MM.1S (cell line): Measurements from ENCODE around the gene GJC1.
"Not testable (repeated sequence)": the region's sequence is repeated elsewhere in the genome, so short reads cannot be mapped to it uniquely, and the experiment has no call there.

Experiments
- DNase-seq: peaks from one replicate; pipeline ENCODE4 v3.0.0-alpha.2; 2015
- H2AFZ ChIP-seq: fragments of 300-600 bp; sonication (generic); 2 replicates; pipeline ENCODE4 v1.6.0; 2016; ENCODE audit warnings: antibody characterized with exemption, low read length
- H3F3A ChIP-seq: fragments of 300-600 bp; sonication (generic); 2 replicates; pipeline ENCODE4 v1.6.1; 2016; ENCODE audit warnings: mild to moderate bottlenecking, antibody characterized with exemption, low read length, moderate library complexity, mixed read lengths; ENCODE audit not compliant: insufficient read depth
- H3K27ac ChIP-seq: fragments of 300-600 bp; sonication (generic); 2 replicates; pipeline ENCODE4 v1.5.1; 2016; ENCODE audit warnings: mild to moderate bottlenecking, low read length
- H3K27me3 ChIP-seq: fragments of 300-600 bp; sonication (generic); replicated peaks from 2 replicates; pipeline ENCODE4 v1.6.0; 2016; ENCODE audit warnings: low read length; ENCODE audit not compliant: insufficient read depth
- H3K36me3 ChIP-seq: fragments of 300-600 bp; sonication (generic); replicated peaks from 2 replicates; pipeline ENCODE4 v1.6.1; 2016; ENCODE audit warnings: mild to moderate bottlenecking, low read length, mixed read lengths; ENCODE audit not compliant: insufficient read depth
- H3K4me1 ChIP-seq: fragments of 300-600 bp; sonication (generic); 2 replicates; pipeline ENCODE4 v1.6.1; 2016; ENCODE audit warnings: low read length, mixed read lengths
- H3K4me2 ChIP-seq: fragments of 300-600 bp; sonication (generic); 2 replicates; pipeline ENCODE4 v1.6.0; 2016; ENCODE audit warnings: low read depth, low read length
- H3K4me3 ChIP-seq: fragments of 300-600 bp; sonication (generic); 2 replicates; pipeline ENCODE4 v1.5.1; 2016; ENCODE audit warnings: low read length, mixed read lengths
- H3K79me2 ChIP-seq: fragments of 300-600 bp; sonication (generic); 2 replicates; pipeline ENCODE4 v1.6.1; 2016; ENCODE audit warnings: mixed run types, low read length, mixed read lengths
- H3K9ac ChIP-seq: fragments of 300-600 bp; sonication (generic); 2 replicates; pipeline ENCODE4 v1.6.1; 2016; ENCODE audit warnings: low read length, mixed read lengths
- H3K9me2 ChIP-seq: fragments of 300-600 bp; sonication (generic); replicated peaks from 2 replicates; pipeline ENCODE4 v1.6.1; 2016; ENCODE audit warnings: mild to moderate bottlenecking, low read length, mixed read lengths; ENCODE audit not compliant: insufficient read depth
- H3K9me3 ChIP-seq: fragments of 300-600 bp; sonication (generic); replicated peaks from 2 replicates; pipeline ENCODE4 v1.6.1; 2016; ENCODE audit warnings: mild to moderate bottlenecking, low read length, mixed read lengths; ENCODE audit not compliant: insufficient read depth
- H4K20me1 ChIP-seq: fragments of 300-600 bp; sonication (generic); 2 replicates; pipeline ENCODE4 v1.6.1; 2016; ENCODE audit warnings: mild to moderate bottlenecking, low read length, moderate library complexity, mixed read lengths; ENCODE audit not compliant: insufficient read depth
- EZH2 ChIP-seq: fragments of 300-600 bp; sonication (generic); optimal IDR thresholded peaks from 2 replicates; pipeline ENCODE3; 2017; ENCODE audit warnings: low read depth, mild to moderate bottlenecking, antibody characterized with exemption, low read length, mixed read lengths
- EZH2phosphoT487 ChIP-seq: fragments of 300-600 bp; sonication (generic); IDR thresholded peaks from 2 replicates; pipeline ENCODE4 v1.6.1; 2018; ENCODE audit warnings: antibody characterized with exemption, low read length
- TF ChIP-seq, protein P1 (sequence below): fragments of 300-600 bp; sonication (generic); IDR thresholded peaks from 2 replicates; pipeline ENCODE4 v1.5.1; 2016; ENCODE audit warnings: antibody characterized with exemption, low read length, mixed read lengths

Gene GJC1

DNA sequence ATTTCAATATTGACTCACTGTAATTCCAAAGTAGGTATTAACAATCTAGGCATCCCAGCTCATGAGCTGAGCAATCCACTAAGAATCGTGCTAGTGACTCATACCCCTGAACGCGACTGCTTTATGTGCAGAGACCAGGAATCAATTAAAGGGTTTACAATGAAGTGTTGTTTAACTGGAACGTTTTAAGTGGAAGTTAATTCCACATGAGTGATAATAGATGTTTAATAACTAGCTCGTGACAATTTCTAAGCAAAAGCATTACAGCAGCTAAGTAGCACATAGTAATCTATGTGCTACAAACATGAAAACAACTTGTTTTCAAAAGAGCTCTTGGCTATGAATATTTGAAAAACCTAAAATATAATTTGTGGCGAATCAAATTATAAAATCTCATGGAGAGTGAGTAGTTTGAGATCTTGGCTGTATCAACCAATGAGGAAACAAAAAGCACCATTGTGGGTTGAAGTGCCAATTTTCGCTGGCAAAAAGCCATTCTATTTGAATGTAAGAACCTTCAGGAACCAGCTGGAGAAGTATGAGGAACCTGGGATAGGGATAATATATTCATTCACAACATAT is 9.4 kb downstream of the GJC1 start:
- H3K79me2 ChIP-seq = peaks cover 6% of the 10 kb centered on the region
- no peak overlapping the region for H3K27ac ChIP-seq
- no peaks in the 10 kb centered on the region for H4K20me1 ChIP-seq
- no peaks in the 10 kb centered on the region for H3K9me3 ChIP-seq
- H3K4me3 ChIP-seq = no peak overlapping the region
- TF ChIP-seq EZH2phosphoT487 (no peak), EZH2 (no peak)
- TF ChIP-seq, protein P1, sequence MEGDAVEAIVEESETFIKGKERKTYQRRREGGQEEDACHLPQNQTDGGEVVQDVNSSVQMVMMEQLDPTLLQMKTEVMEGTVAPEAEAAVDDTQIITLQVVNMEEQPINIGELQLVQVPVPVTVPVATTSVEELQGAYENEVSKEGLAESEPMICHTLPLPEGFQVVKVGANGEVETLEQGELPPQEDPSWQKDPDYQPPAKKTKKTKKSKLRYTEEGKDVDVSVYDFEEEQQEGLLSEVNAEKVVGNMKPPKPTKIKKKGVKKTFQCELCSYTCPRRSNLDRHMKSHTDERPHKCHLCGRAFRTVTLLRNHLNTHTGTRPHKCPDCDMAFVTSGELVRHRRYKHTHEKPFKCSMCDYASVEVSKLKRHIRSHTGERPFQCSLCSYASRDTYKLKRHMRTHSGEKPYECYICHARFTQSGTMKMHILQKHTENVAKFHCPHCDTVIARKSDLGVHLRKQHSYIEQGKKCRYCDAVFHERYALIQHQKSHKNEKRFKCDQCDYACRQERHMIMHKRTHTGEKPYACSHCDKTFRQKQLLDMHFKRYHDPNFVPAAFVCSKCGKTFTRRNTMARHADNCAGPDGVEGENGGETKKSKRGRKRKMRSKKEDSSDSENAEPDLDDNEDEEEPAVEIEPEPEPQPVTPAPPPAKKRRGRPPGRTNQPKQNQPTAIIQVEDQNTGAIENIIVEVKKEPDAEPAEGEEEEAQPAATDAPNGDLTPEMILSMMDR = no peak
- H3K4me2 ChIP-seq = no peak overlapping the region
- DNase-seq = no peak
- H3K36me3 ChIP-seq = no peaks in the 10 kb centered on the region
- no peak overlapping the region for H2AFZ ChIP-seq
- no peaks in the 10 kb centered on the region for H3F3A ChIP-seq
- H3K9ac ChIP-seq = no peak overlapping the region
- no peaks in the 10 kb centered on the region for H3K27me3 ChIP-seq
- H3K4me1 ChIP-seq = no peaks in the 10 kb centered on the region
- no peaks in the 10 kb centered on the region for H3K9me2 ChIP-seq

DNA sequence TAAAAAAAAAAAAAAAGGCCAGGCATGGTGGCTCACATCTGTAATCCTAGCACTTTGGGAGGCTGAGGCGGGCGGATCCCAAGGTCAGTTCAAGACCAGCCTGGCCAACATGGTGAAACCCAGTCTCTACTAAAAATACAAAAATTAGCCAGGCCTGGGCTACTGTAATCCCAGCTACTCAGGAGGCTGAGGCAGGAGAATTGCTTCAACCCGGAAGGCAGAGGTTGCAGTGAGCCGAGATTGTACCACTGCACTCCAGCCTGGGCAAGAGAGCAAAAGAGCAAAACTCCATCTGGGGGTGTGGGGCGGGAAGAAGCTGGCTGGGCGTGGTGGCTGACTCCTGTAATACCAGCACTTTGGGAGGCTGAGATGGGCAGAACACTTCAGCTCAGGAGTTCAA is 11.6 kb downstream of the GJC1 start:
- H3K27ac ChIP-seq, H3K4me3 ChIP-seq, H3K9me2 ChIP-seq, H3K4me2 ChIP-seq, H4K20me1 ChIP-seq, H3K79me2 ChIP-seq, H2AFZ ChIP-seq, H3K27me3 ChIP-seq, H3F3A ChIP-seq, H3K9ac ChIP-seq, H3K9me3 ChIP-seq, H3K36me3 ChIP-seq, DNase-seq, H3K4me1 ChIP-seq: not testable (repeated sequence)

DNA sequence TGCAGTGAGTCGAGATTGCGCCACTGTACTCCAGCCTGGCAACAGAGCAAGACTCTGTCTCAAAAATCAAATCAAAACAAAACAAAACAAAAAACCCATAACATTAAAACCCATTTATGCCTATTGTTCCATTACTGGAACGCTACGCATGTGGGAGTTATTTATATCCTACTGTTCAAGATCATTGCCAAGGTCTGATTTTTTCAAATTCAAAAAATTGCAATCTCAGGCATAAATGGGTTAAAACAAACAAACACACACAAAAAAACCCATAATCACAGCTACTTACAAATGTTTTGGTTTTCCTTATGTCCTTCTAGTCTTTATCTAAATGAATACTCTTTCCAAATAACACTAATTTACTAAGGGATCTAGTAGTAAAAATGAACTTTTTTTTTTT is 17.8 kb downstream of the GJC1 start:
- H4K20me1 ChIP-seq = no peaks in the 10 kb centered on the region
- no peak overlapping the region for H3K27ac ChIP-seq
- H3K79me2 ChIP-seq = no peaks in the 10 kb centered on the region
- H3K36me3 ChIP-seq = no peaks in the 10 kb centered on the region
- H3K9ac ChIP-seq = no peak overlapping the region
- no peak overlapping the region for H3K4me2 ChIP-seq
- no peak overlapping the region for H2AFZ ChIP-seq
- TF ChIP-seq EZH2phosphoT487 = no peak
- TF ChIP-seq, protein P1 = no peak
- H3F3A ChIP-seq = peaks cover 13% of the 10 kb centered on the region
- H3K4me1 ChIP-seq = peaks cover 9% of the 10 kb centered on the region
- H3K9me3 ChIP-seq = no peaks in the 10 kb centered on the region
- H3K9me2 ChIP-seq = no peaks in the 10 kb centered on the region
- no peaks in the 10 kb centered on the region for H3K27me3 ChIP-seq
- DNase-seq = no peak
- H3K4me3 ChIP-seq = no peak overlapping the region

DNA sequence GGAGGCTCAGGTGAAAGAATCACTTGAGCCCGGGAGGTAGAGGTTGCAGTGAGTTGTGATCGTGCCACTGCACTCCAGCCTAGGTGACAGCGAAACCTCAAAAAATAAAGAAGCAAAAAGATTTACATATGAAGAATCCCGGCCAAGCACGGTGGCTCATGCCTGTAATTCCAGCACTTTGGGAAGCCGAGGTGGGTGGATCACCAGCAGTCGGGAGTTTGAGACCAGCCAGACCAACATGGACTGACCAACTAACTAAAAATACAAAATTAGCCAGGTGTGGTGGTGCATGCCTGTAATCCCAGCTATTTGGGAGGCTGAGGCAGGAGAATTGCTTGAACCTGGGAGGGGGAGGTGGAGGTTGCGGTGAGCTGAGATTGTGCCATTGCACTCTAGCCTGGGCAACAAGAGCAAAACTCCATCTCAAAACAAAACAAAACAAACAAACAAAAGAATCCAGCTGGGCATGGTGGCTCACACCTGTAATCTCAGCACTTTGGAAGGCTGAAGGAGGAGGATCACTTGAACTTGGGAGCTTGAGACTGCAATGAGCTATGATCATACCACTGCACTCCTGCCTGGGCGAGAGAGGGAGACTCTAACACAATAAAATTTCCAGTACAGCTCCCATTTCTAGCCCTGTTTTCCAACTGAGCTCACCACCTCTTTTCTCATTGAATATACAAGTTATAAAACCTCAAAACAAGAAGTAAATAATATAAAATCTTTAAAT is 21.3 kb downstream of the GJC1 start:
- not testable (repeated sequence) for H3K79me2 ChIP-seq, H2AFZ ChIP-seq, H3K4me3 ChIP-seq, DNase-seq, H4K20me1 ChIP-seq, H3K9me3 ChIP-seq, H3K27me3 ChIP-seq, H3K36me3 ChIP-seq, H3K9me2 ChIP-seq, H3K9ac ChIP-seq
- Histone ChIP-seq H3K27ac (peak overlapping the region; percentile 93; the same call in 1 of the 2 replicates), H3K4me1 (peaks cover 16% of the 10 kb centered on the region), H3K4me2 (peak overlapping the region; percentile 74; the same call in 1 of the 2 replicates), H3F3A (peaks cover 20% of the 10 kb centered on the region)
